CMK (cell line): ENCODE data around the gene SLC51B.
"Not testable (repeated sequence)": the region's sequence is repeated elsewhere in the genome, so short reads cannot be mapped to it uniquely, and the experiment has no call there.

Experiments
- DNase-seq: peaks from one replicate; pipeline ENCODE4 v3.0.0-alpha.2; 2010; ENCODE audit warnings: low read depth

SLC51B gene

GRCh38 chr15:65066001-65066634 lies 20.9 kb downstream of the SLC51B start:
- no peak for DNase-seq

GRCh38 chr15:65066635-65067316 lies 21.6 kb downstream of the SLC51B start:
- DNase-seq, result no peak

GRCh38 chr15:65067317-65067644 lies 22.1 kb downstream of the SLC51B start:
- no peak for DNase-seq

- DNase-seq, result no peak
Measured at GRCh38 chr15:65067645-65068402, 22.6 kb downstream of the SLC51B start, which contains the start of gene RASL12. RASL12 (minus strand) TSS chr15:65067991; CDS start chr15:65067835, 156 bp downstream.

- no peak for DNase-seq
Measured at GRCh38 chr15:65068403-65068788, 23.2 kb downstream of the SLC51B start.

DNA sequence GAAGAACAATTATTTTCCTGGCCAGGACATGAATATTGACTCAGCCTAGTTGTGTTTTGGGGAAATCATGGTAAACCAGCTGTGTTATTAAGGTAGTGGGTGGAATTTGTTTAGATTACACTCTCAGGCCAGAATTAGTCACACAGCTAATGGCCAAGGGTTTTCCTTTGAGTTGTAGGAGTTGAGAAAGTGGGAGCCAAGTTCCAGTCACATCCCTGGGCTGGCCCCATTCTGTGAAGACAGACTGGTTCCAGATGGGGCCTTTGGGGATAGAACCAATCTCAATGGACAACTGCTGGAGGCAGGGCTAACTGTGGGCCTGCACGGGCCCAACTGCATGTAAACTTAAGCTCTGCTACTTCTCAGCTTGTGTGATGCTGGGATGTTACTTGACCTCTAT lies 24.0 kb downstream of the SLC51B start:
- no peak for DNase-seq

- no peak for DNase-seq
Measured at GRCh38 chr15:65069779-65070546, 24.8 kb downstream of the SLC51B start.

- no peak for DNase-seq
Measured at GRCh38 chr15:65071381-65071811, 26.2 kb downstream of the SLC51B start.

DNA sequence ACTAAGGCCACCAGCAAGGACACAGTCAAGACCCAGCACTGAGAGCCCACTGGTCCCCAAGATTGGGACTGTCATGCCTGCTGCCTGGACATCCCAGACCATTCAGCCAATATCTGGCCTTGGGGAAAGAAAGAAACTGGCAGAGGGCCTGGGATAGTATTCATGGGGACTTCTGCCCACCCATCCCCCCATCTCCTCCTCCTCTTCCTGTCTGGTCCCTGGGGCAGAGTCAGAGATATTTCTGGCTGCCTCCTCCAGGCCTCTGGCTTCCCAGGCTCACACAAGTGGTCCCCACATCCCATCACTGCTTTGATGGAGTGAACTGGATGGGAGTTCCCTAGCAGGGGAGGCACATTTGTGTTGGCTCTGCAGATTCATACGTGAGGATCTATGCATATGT lies 26.8 kb downstream of the SLC51B start:
- no peak for DNase-seq

GRCh38 chr15:65072617-65073016 lies 27.4 kb downstream of the SLC51B start:
- DNase-seq, result no peak

- not testable (repeated sequence) for DNase-seq
Measured at GRCh38 chr15:65074946-65075345, 29.8 kb downstream of the SLC51B start.

DNA sequence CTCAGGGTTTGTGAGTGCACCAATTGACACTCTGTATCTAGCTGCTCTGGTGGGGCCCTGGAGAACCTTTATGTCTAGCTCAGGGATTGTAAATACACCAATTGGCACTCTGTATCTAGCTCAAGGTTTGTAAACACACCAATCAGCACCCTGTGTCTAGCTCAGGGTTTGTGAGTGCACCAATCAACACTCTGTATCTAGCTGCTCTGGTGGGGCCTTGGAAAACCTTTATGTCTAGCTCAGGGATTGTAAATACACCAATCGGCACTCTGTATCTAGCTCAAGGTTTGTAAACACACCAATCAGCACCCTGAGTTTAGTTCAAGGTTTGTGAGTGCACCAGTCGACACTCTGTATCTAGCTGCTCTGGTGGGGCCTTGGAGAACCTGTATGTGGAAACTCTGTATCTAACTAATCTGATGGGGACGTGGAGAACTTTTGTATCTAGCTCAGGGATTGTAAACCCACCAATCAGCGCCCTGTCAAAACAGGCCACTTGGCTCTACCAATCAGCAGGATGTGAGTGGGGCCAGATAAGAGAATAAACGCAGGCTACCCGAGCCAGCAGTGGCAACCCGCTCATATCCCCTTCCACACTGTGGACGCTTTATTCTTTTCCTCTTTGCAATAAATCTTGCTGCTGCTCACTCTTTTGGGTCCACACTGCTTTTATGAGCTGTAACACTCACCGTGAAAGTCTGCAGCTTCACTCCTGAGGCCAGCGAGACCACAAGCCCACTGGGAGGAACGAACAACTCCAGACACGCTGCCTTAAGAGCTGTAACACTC lies 30.6 kb downstream of the SLC51B start:
- not testable (repeated sequence) for DNase-seq

- DNase-seq, result no peak
Measured at GRCh38 chr15:65076486-65077290, 31.5 kb downstream of the SLC51B start, which contains the start of gene KBTBD13. KBTBD13 (plus strand) TSS chr15:65076746; CDS start chr15:65076816, 70 bp downstream.

GRCh38 chr15:65077291-65077980 lies 32.2 kb downstream of the SLC51B start:
- DNase-seq, result no peak

DNA sequence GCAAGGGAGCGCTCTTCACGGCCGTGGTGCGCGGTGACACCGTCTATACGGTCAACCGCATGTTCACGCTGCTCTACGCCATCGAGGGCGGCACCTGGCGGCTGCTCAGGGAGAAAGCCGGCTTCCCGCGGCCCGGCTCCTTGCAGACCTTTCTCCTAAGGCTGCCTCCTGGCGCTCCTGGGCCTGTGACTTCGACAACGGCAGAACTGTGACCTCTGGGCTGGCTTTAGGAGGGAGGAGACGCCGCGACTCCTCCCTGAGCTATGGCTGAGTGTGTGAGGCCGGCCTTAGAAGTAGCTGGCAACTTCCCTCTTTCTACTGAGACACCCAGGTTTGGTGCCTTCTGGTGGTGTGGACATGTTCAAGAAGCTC lies 32.8 kb downstream of the SLC51B start:
- DNase-seq, result no peak

- DNase-seq, result no peak
Measured at GRCh38 chr15:65079580-65079979, 34.4 kb downstream of the SLC51B start.

DNA sequence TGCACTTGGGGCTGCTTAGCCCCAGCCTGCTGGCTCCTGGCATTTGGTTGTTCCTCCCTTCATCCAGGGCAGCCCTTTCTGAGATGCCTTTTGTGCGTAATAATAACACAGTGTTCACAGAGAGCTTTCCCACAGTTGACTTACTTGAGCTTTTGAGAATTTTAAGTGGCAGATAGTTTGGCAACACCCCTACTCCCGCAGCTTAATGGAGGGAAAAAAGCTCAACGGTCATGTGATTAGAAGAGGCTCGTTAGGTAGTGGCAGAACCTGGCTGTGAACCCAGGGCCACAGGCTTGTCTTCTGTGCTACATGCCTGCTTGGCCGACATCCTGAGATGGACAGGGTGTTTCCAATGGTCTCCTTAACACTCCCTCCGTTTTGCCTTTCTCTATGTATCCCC lies 36.1 kb downstream of the SLC51B start:
- no peak for DNase-seq

DNA sequence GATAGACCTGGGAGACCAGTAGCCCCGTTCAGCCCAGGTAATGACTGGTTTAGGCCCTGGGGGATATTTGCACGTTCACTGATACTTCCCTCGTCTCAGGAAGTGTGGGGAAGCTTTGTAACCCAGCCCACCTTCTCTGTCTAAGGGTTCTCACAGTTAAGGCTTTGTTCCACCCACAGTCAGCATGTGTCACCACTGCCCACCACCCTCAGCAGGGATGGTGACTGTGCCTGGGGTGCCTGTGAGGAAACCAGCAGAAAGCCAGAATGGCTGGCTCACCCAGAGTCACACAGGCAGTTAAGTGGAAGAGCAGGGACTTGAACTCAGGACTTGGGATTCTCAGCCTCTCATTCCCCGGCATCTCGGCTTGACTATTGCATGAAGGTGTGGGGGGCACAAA lies 36.6 kb downstream of the SLC51B start:
- DNase-seq, result no peak

- no peak for DNase-seq
Measured at GRCh38 chr15:65082303-65082953, 37.2 kb downstream of the SLC51B start.
